Caki2 (cell line): ENCODE results near the gene ADK. TPM values are rescaled to one million over a fixed set of nuclear protein-coding genes. Genes with fewer than 3 reads are reported as not detected.
"Not testable (repeated sequence)": the region's sequence is repeated elsewhere in the genome, so short reads cannot be mapped to it uniquely, and the experiment has no call there.

Experiments used
- DNase-seq: peaks from one replicate; pipeline ENCODE4 v3.0.0-alpha.2; 2015; ENCODE audit warnings: low read depth
- in situ Hi-C: cut with HindIII; loops from 2 replicates; pipeline ENCODE4 v1.10.0; 2016; ENCODE audit warnings: low sequenced_read_pairs, low pct_unique_long_range_greater_than_20kb, mixed read lengths
- total RNA-seq: library from RNA; depleted of rRNA; stranded (reverse); fragments of >200 nt; shearing (Covaris generic); gene quantifications from 2 replicates; pipeline ENCODE4 v1.2.3, GENCODE V29; 2014; ENCODE audit warnings: low replicate concordance

The ADK gene
- total RNA-seq, 1 experiment from 2014 or later: 26.5 TPM

- no peak for DNase-seq
- in situ Hi-C loops: no loop called here
These were observed 329.8 kb downstream of the ADK start for GRCh38 chr10:74480778-74481177.

GRCh38 chr10:74483356-74483755 lies 332.3 kb downstream of the ADK start:
- no peak for DNase-seq
- in situ Hi-C loops: no loop called here

GRCh38 chr10:74485283-74485682 lies 334.3 kb downstream of the ADK start:
- no peak for DNase-seq
- in situ Hi-C loops: no loop called here

DNA sequence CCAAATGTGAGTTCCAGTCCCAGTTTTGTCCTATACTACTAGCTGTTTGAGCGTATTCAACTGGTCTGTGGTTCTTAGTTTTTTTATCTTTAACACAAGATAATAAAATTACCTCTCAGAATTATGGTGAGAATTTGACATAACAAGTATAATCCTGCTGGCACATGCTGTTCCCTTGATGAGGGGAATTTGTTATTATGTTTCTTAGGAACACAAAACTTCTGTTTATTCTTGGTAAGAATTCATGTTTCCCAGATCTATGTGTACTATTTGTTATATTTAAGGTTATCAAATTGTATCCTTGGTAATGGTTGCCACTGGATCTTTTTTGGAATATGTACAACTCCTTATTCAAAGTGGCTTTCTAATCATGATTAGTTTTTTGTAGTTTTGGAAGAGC lies 335.6 kb downstream of the ADK start:
- in situ Hi-C loops: no loop called here
- no peak for DNase-seq

DNA sequence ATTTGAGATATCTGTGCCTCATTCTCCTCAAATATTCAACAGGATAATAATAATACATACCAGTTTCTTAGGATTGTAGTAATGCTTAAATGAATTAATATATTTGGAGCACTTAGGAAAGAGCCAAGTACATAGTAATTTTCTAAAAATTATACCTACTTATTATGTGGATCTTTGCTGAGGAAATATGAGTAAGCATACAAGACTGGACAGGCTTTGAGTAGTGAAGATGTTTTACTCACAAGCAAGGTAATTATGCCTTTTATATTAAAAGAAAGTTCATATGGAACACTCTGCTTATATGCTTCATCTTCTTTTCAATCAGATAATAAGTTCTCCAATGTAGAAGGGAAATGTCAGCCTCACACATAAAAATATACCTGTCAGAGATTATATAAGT lies 337.9 kb downstream of the ADK start:
- in situ Hi-C loops: no loop called here
- no peak for DNase-seq

- DNase-seq: no peak
These were observed 339.5 kb downstream of the ADK start for GRCh38 chr10:74490551-74490950.

DNA sequence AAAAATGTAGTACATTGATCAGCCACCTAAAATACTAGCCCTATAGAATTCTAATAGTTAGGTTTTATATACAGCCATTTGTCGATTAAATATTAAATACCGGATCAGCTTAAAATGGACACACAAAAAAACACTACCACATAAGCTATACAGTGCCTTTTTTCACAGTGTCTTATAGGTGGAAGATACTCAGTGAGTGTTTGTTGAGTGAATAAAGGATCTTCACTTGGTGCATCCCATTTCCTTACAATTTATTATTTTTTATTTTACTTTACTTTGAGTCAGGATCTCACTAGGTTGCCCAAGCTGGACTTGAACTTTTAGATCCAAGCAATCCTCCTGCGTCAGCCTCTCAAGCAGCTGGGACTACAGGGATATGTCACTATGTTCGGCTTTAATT lies 340.0 kb downstream of the ADK start:
- in situ Hi-C loops: no loop called here
- no peak for DNase-seq

More at GRCh38 chr10:74490551-74490950, 339.5 kb downstream of the ADK start:
- in situ Hi-C loops: no loop called here

GRCh38 chr10:74496276-74496675 lies 345.3 kb downstream of the ADK start:
- DNase-seq, in situ Hi-C loops: not testable (repeated sequence)

GRCh38 chr10:74498664-74499063 lies 347.6 kb downstream of the ADK start:
- in situ Hi-C loops: not testable (repeated sequence)

DNA sequence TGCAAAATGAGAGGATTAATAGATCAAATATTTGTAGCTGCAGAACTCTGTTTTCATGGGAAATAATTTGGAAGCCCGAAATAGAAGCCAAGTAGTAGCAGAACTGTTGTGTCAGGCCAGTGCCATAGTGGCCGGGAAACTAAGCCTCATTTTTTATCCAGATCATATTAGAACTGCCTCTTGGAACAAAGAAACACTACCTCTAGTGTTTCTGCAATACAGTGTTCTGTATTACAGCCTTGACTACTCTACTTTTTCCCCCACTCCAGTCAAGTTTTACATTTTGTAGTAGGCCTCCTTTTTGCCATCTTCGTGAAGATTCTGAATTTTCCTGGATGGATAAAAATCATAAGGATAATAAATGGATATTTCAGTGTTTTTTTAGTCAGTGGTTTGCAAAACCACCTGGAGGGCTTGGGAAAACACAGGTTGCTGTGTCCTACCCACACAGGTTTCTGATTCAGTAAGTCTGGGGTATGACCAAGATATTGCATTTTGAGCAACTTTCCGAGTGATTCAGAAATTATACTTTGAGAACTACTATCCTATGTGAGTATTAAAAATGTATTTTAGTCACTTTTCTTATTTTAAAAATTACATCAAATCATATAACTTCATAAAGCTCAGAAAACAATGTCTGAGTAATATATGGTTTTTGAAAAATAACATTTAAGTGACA lies 349.1 kb downstream of the ADK start:
- no peak for DNase-seq
- in situ Hi-C loops: no loop called here

More at GRCh38 chr10:74498664-74499063, 347.6 kb downstream of the ADK start:
- not testable (repeated sequence) for DNase-seq

GRCh38 chr10:74500816-74501215 lies 349.8 kb downstream of the ADK start:
- in situ Hi-C loops: no loop called here
- no peak for DNase-seq

- in situ Hi-C loops: no loop called here
- DNase-seq: no peak
These were observed 352.1 kb downstream of the ADK start for GRCh38 chr10:74502963-74503608.

GRCh38 chr10:74507951-74508350 lies 356.9 kb downstream of the ADK start:
- in situ Hi-C loops: no loop called here
- no peak for DNase-seq

DNA sequence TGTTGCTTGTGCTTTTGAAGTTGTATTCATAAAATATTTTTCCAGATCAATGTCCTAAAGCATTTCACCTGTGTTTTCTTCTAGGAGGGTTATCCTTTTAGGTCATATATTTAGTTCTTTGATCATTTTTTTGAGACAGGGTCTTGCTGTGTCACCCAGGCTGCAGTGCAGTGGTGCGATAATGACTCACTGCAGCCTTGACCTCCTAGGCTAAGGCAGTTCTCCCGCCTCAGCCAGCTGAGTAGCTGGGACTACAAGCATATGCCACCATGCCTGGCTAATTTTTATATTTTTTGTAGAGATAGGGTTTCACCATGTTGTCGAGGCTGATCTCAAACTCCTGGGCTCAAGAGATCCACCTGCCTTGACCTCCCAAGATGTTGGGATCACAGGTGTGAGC lies 359.6 kb downstream of the ADK start:
- in situ Hi-C loops: no loop called here
- no peak for DNase-seq

GRCh38 chr10:74511051-74511450 lies 360.0 kb downstream of the ADK start:
- in situ Hi-C loops: no loop called here

GRCh38 chr10:74514322-74514721 lies 363.3 kb downstream of the ADK start:
- DNase-seq: no peak
- in situ Hi-C loops: no loop called here

More at GRCh38 chr10:74511051-74511450, 360.0 kb downstream of the ADK start:
- DNase-seq: no peak

- DNase-seq: no peak
- in situ Hi-C loops: no loop called here
These were observed 367.0 kb downstream of the ADK start for GRCh38 chr10:74518061-74518460.

DNA sequence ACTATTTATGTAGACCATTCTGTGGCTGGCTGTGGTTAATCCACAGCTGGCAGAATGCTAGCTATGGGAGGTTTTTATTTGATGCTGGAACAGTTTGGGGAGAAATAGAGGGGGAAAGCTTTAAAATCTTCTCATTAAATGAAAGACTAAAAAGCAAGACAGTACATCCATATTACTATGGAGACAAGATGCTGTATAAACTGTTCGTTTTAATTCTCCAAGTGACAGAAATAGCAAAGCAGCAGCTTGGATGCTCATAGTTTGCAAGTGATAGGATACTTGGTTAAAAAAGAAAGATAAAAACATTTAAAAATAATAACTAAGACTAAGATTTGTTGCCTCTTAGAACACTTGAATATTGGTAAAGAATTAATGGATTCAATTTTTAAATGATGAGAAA lies 370.5 kb downstream of the ADK start:
- DNase-seq: no peak
- in situ Hi-C loops: no loop called here

GRCh38 chr10:74523199-74523598 lies 372.2 kb downstream of the ADK start:
- in situ Hi-C loops: no loop called here
- no peak for DNase-seq

GRCh38 chr10:74525885-74526284 lies 374.9 kb downstream of the ADK start:
- in situ Hi-C loops: no loop called here
- DNase-seq: no peak
